ENCODE measurements around the gene ZMYND10. TPM values are rescaled to one million over a fixed set of nuclear protein-coding genes. Genes with fewer than 3 reads are reported as not detected.

Gene ZMYND10
- total RNA-seq, 1 donor from 2014 or later: 2.5 TPM

GRCh38 chr3:50345008-50345407 is 524 bp downstream of the ZMYND10 start:
- no peak for DNase-seq

DNA sequence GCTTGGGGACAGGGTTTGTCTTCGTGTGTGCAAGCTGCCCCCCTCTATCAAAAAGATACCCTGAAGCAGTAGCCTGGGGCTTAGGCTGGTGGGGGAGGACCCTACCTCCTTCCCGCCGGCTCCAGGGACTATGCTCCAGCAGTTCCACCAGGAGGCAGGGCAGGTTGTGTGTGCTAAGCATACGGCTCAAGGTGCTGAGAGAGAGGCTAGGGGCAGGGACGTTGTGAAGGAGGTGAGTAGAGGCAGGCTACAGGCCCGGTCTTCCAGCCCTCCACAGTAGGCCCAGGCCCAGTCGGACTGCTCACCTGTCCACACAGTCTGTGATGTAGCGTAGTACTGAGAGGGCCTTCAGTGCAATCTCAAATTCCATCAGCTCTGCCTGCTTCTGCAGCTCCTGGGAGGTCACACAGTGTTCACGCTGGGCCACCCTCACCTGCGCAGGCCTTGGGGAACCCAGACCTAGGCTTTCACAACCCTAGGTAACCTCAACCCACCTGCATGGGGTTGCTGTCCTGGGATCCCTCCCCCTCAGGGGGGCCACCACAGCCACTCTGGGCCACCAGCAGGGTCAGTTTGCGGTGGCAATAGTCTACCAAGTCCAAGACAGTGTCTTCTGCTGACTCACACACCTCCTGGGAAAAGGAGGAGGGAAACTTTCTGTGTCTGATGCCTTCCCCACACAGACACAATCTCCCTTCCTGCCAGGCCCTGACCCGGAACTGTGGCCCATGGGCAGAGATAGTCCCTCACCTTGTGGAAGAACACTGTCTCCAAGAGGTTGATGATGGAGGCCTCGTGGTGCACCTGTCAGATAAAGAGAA is 2.5 kb downstream of the ZMYND10 start:
- no peak for DNase-seq

DNA sequence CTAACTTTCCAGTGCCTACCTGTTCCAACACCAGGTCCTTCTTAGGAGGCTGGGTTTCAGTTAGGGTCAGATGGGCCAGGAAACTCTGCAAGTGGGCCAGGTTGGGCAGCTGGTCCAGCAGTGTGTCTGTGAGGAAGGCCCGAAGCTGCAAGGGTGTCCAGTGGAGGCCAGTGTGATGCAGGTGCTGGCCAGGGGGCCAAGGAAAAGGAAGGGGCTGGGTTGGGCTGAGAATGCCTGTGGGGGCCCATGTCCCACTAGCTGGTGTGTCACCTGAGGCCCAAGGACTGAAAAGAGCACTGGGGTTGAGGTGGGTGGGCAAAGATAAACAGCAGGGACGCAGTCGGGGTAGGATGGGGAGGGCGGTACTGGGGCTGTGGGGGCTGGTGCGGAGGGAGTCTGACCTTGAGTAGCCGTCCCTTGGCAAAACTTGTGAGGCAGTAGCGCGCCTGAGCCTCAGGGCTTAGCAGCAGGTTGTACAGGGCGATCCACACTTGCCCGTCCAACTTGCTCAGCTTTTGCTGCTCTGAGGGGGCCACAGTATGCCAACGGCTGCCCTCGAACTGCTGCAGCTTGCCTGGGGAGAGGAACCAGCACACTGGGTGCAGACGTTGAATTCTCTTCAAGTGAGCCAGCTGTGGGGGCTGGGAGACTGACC is 3.4 kb downstream of the ZMYND10 start:
- no peak for DNase-seq

- DNase-seq: no peak
Measured at GRCh38 chr3:50341537-50341936, 4.0 kb downstream of the ZMYND10 start.

GRCh38 chr3:50340448-50341329 is 4.8 kb downstream of the ZMYND10 start, which contains the start of gene RASSF1:
Gene RASSF1 (minus strand): TSS chr3:50340836. CDS start chr3:50340805, 31 bp downstream.
- DNase-seq: no peak

DNA sequence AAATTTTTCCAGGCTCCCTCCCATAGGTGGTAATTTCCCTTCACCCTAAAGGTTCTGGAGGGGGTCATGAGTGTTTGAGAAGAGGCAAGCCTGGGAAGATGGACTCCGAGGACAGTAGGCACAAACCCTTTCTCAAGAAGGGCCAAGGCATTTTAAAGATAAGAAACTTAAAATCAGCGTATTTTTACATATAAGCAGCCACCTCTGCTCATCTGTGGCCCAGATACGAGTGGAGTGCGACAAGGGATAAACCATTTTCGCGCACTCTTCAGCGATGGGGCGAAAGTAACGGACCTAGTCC is 5.4 kb downstream of the ZMYND10 start:
- DNase-seq: no peak

DNA sequence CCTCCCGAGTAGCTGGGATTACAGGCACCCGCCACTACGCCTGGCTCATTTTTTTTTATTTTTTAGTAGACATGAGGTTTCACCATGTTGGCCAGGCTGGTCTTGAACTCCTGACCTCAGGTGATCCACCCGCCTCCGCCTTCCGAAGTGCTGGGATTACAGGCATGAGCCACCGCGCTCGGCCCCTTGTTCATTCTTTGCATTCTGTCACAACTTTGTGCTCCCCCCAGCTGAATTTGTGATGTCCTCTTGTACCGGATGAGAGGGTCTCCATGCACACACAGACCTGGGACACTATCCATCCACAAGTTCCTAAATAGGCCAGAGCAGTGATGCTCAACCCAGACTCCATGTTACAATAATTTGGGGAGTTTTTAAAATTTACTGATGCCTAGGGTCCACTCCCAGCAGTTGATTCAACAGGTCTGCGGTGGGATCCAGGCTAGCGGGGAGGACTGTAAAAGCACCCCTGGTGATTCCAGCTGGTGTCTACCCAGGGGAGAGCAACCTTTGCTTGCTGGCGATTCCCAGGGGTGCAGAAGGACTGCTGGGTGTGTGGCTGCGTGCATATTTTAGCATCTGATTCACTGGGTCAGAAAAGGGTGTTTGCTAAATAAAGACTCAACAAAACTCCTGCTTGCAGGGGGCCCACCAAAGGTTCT is 5.9 kb downstream of the ZMYND10 start:
- DNase-seq: no peak

GRCh38 chr3:50338965-50339364 is 6.6 kb downstream of the ZMYND10 start:
- DNase-seq: no peak

DNA sequence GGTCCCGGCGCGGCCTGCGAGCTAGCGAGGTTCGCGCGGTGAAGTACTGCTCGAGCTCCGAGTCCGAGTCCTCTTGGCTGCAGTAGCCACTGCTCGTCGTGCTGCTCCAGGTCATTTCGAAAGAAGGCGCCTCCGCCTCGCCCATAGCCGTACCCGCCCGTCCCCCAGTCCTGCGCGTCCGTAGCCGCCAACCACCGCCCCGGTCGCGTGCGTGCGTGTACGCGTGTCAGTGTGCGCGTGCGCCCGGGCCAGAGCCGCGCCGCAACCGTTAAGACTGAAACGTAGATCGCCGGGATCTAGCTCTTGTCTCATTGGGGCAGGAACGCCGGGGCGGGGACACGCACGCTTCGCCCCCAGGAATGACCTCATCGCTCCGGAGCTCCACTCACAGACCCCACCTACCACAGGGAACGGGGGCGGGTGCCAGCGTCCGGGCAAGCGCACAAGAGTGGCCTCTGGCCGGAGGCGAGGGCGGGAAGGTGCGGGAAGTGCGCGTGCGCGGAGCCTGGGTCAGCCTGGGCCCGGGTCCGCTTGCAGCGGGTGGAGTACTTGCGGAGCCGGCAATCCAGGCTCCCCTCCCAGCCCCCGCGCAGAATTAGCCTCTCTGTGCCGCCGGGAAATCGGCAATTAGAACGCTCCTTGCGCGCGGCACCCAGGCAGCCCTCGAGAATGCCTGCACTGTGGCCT is 8.2 kb downstream of the ZMYND10 start:
- peak; percentile 98 for DNase-seq

- DNase-seq: no peak
Measured at GRCh38 chr3:50336452-50337174, 8.9 kb downstream of the ZMYND10 start.

DNA sequence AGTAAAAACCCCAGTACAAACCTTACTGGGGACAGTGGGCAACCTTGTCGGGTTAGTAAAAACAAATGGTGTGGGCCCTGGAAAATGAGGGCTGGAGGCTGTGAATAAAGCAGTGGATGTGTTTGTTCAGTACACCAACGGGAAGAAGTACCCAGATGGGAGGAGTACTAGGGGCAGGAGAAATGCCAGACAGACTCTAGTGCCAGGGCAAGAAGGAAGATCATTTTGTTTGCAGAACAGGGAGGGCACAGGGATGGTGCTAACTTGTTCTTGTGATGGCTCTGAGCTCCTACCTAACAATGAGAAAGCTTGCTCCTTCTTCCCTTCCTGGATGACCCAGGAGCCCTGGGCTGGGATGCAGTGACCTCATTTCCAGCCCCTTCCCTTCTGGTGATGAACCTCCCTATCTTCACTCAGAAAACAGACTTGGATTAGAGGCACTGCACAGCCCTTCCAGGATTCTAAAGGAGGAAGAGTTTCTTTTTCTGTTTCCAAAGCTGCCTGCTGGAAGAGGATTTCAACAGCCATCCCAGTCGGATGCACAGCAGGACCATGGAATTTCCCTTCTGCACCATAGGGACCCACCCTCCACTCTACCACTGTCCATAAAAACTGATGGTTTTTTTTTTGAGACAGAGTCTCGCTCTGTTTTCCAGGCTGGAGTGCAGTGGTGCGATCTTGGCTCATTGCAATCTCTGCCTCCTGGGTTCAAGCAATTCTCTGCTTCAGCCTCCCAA is 11.0 kb downstream of the ZMYND10 start:
- no peak for DNase-seq

- DNase-seq: no peak
Measured at GRCh38 chr3:50333744-50334328, 11.7 kb downstream of the ZMYND10 start.

- no peak for DNase-seq
Measured at GRCh38 chr3:50331364-50331907, 14.1 kb downstream of the ZMYND10 start.

DNA sequence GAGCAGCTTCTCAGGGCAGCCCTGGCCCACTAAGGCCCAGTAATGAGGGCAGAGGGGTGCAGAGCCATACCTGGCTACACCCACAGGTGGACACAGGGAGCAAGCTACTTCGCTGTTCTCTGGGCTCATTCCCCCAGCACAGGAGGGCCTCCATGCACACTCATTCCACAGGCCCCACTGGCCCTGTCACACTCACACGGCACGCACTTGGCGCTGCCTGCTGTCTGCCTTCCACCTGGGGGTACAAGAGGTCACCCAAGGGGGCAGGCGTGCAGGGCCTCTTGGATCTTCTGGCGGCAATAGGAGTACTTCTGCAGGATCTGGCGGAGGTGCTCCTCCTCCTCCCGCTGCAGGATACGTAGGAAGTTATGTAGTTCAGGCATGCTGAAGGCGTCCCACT is 15.2 kb downstream of the ZMYND10 start:
- DNase-seq: no peak

GRCh38 chr3:50327943-50328691 is 17.4 kb downstream of the ZMYND10 start, which contains the start of gene TUSC2:
Gene TUSC2 (minus strand): TSS chr3:50328223. CDS start chr3:50328099, 124 bp downstream.
- DNase-seq: peak; percentile 92

DNA sequence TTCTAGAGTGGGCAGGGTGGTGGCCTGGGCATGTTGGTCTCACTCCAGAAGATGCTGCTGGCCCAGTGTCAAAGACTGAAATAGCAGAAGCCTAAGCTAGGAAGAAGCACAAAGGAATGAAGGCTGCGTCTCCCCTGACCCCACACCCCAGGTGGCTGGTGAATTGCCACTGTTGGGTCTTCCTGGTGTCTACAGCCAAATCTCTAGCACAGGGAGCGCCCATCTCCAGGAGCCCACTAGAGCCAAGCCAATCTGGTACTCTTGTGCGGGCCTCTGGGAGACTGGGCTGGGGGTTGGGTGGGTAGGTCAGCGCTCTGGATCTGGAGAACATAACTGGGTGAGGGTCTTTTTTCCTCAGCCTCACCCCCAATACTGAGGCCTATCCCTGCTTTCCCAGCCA is 18.4 kb downstream of the ZMYND10 start:
- no peak for DNase-seq

- no peak for DNase-seq
Measured at GRCh38 chr3:50326182-50326541, 19.4 kb downstream of the ZMYND10 start.

DNA sequence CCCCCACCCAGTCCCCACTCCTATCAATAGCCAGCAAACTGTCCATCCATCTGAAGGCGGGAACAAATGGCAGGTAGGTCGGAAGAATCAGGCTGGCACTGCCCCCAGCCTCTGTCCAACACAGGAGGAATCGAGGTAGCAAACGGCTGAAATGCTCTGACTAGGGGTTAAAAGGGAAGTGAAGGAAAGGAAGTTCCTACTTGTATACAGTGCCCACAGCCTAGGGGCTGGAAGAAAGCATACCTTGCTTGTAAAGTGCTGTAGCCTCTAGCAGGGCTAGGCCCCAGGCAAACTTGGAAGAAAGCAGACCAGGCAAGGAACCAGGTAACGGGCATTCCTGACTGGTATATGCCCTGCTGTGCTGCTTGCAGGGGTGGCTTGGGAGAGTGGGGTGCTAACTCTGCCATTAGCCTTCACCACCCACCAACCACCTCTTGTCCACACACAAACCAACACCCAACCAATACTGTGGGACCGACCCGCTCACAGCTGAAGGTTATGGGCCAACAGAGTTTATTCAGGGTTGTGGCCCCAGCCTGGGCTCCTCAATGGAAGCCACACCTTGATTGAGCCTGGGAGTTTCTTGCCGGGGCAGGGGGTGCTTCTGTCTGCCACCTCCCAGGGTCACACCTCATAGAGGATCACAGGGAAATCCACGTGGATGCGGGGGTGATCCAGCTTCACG is 19.9 kb downstream of the ZMYND10 start:
- no peak for DNase-seq

Data from occipital lobe (tissue), 2 donors.